ENCODE results near the gene FAM240B. TPM values are rescaled to one million over a fixed set of nuclear protein-coding genes. Genes with fewer than 3 reads are reported as not detected.

The FAM240B gene
- total RNA-seq, 1 donor from 2014 or later = not detected

- peaks cover 0 to 2% (median 0%) of the 10 kb centered on the region in 3 donors for H3K9me3 ChIP-seq (ENCODE audit: control insufficient read depth in 3 of 3, low read length in 3 of 3)
- no peak overlapping the region for H3K9ac ChIP-seq (ENCODE audit: low read depth in 1 of 3, low read length in 3 of 3)
- no peak overlapping the region for H3K27ac ChIP-seq (ENCODE audit: low read depth, low read length)
- peaks cover 0 to 15% (median 3%) of the 10 kb centered on the region in 3 donors for H3K27me3 ChIP-seq (ENCODE audit: control insufficient read depth in 3 of 3, insufficient read depth in 3 of 3, low read length in 3 of 3)
- no peak overlapping the region for H3K4me3 ChIP-seq (ENCODE audit: low read length in 3 of 3)
- H3K4me1 ChIP-seq (ENCODE audit: control insufficient read depth in 3 of 3, insufficient read depth in 3 of 3, low read length in 3 of 3) = no peaks in the 10 kb centered on the region
- no peaks in the 10 kb centered on the region for H3K36me3 ChIP-seq (ENCODE audit: control insufficient read depth in 3 of 3, insufficient read depth in 3 of 3, low read length in 3 of 3)
Observed at GRCh38 chr9:38737246-38737645, 17.3 kb upstream of the FAM240B start.

- H3K9me3 ChIP-seq (ENCODE audit: control insufficient read depth in 3 of 3, low read length in 3 of 3) = peaks cover 0 to 2% (median 0%) of the 10 kb centered on the region in 3 donors
- no peaks in the 10 kb centered on the region for H3K4me1 ChIP-seq (ENCODE audit: control insufficient read depth in 3 of 3, insufficient read depth in 3 of 3, low read length in 3 of 3)
Observed at GRCh38 chr9:38734831-38735230, 14.9 kb upstream of the FAM240B start.

GRCh38 chr9:38733503-38733902, 13.6 kb upstream of the FAM240B start:
- no peak overlapping the region for H3K9ac ChIP-seq (ENCODE audit: low read depth in 1 of 3, low read length in 3 of 3)
- H3K4me3 ChIP-seq (ENCODE audit: low read length in 3 of 3) = no peak overlapping the region
- H3K4me1 ChIP-seq (ENCODE audit: control insufficient read depth in 3 of 3, insufficient read depth in 3 of 3, low read length in 3 of 3) = no peaks in the 10 kb centered on the region
- H3K27ac ChIP-seq (ENCODE audit: low read depth, low read length) = no peak overlapping the region
- peaks cover 0 to 15% (median 0%) of the 10 kb centered on the region in 3 donors for H3K27me3 ChIP-seq (ENCODE audit: control insufficient read depth in 3 of 3, insufficient read depth in 3 of 3, low read length in 3 of 3)
- no peaks in the 10 kb centered on the region for H3K36me3 ChIP-seq (ENCODE audit: control insufficient read depth in 3 of 3, insufficient read depth in 3 of 3, low read length in 3 of 3)
- no peaks in the 10 kb centered on the region for H3K9me3 ChIP-seq (ENCODE audit: control insufficient read depth in 3 of 3, low read length in 3 of 3)

More at GRCh38 chr9:38734831-38735230, 14.9 kb upstream of the FAM240B start:
- Histone ChIP-seq H3K4me3 (ENCODE audit: low read length in 3 of 3) (no peak overlapping the region), H3K27me3 (ENCODE audit: control insufficient read depth in 3 of 3, insufficient read depth in 3 of 3, low read length in 3 of 3) (peaks cover 0 to 15% (median 3%) of the 10 kb centered on the region in 3 donors), H3K9ac (ENCODE audit: low read depth in 1 of 3, low read length in 3 of 3) (no peak overlapping the region), H3K27ac (ENCODE audit: low read depth, low read length) (no peak overlapping the region), H3K36me3 (ENCODE audit: control insufficient read depth in 3 of 3, insufficient read depth in 3 of 3, low read length in 3 of 3) (no peaks in the 10 kb centered on the region)

DNA sequence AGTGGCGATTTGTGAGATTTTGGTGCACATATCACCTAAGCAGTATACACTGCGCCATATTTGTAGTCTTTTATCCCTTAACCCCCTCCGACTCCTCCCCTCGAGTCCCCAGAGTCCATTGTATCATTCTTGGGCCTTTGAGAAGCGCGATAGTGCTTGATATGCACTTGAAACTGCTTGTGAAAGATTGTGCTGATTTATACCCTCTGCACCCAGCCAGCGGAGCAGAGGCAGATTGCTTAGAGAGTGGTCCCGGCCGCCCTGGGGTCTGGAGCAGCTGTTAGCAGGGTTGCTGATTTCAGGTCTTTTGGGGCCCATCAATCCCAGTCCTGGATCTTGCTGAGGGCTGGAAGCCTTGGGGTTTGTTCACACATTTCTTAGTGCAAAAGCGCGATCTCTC, 13.0 kb upstream of the FAM240B start:
- H3K4me1 ChIP-seq (ENCODE audit: control insufficient read depth in 3 of 3, insufficient read depth in 3 of 3, low read length in 3 of 3) = no peaks in the 10 kb centered on the region
- peaks cover 0 to 17% (median 0%) of the 10 kb centered on the region in 3 donors for H3K27me3 ChIP-seq (ENCODE audit: control insufficient read depth in 3 of 3, insufficient read depth in 3 of 3, low read length in 3 of 3)
- H3K27ac ChIP-seq (ENCODE audit: low read depth, low read length) = no peak overlapping the region
- H3K36me3 ChIP-seq (ENCODE audit: control insufficient read depth in 3 of 3, insufficient read depth in 3 of 3, low read length in 3 of 3) = no peaks in the 10 kb centered on the region
- H3K9ac ChIP-seq (ENCODE audit: low read depth in 1 of 3, low read length in 3 of 3) = no peak overlapping the region
- no peak overlapping the region for H3K4me3 ChIP-seq (ENCODE audit: low read length in 3 of 3)
- H3K9me3 ChIP-seq (ENCODE audit: control insufficient read depth in 3 of 3, low read length in 3 of 3) = no peaks in the 10 kb centered on the region

GRCh38 chr9:38727497-38728001, 7.6 kb upstream of the FAM240B start:
- Histone ChIP-seq H3K9me3 (ENCODE audit: control insufficient read depth in 3 of 3, low read length in 3 of 3) (no peaks in the 10 kb centered on the region), H3K4me1 (ENCODE audit: control insufficient read depth in 3 of 3, insufficient read depth in 3 of 3, low read length in 3 of 3) (no peaks in the 10 kb centered on the region), H3K9ac (ENCODE audit: low read depth in 1 of 3, low read length in 3 of 3) (no peak overlapping the region), H3K4me3 (ENCODE audit: low read length in 3 of 3) (no peak overlapping the region), H3K27me3 (ENCODE audit: control insufficient read depth in 3 of 3, insufficient read depth in 3 of 3, low read length in 3 of 3) (peaks cover 0 to 4% (median 0%) of the 10 kb centered on the region in 3 donors), H3K27ac (ENCODE audit: low read depth, low read length) (no peak overlapping the region), H3K36me3 (ENCODE audit: control insufficient read depth in 3 of 3, insufficient read depth in 3 of 3, low read length in 3 of 3) (no peaks in the 10 kb centered on the region)

- no peak overlapping the region for H3K4me3 ChIP-seq (ENCODE audit: low read length in 3 of 3)
- H3K27me3 ChIP-seq (ENCODE audit: control insufficient read depth in 3 of 3, insufficient read depth in 3 of 3, low read length in 3 of 3) = peaks cover 0 to 4% (median 0%) of the 10 kb centered on the region in 3 donors
- no peak overlapping the region for H3K9ac ChIP-seq (ENCODE audit: low read depth in 1 of 3, low read length in 3 of 3)
- H3K27ac ChIP-seq (ENCODE audit: low read depth, low read length) = no peak overlapping the region
- H3K4me1 ChIP-seq (ENCODE audit: control insufficient read depth in 3 of 3, insufficient read depth in 3 of 3, low read length in 3 of 3) = no peaks in the 10 kb centered on the region
- no peaks in the 10 kb centered on the region for H3K36me3 ChIP-seq (ENCODE audit: control insufficient read depth in 3 of 3, insufficient read depth in 3 of 3, low read length in 3 of 3)
- H3K9me3 ChIP-seq (ENCODE audit: control insufficient read depth in 3 of 3, low read length in 3 of 3) = no peaks in the 10 kb centered on the region
Observed at GRCh38 chr9:38724754-38725153, 4.8 kb upstream of the FAM240B start.

- no peaks in the 10 kb centered on the region for H3K9me3 ChIP-seq (ENCODE audit: control insufficient read depth in 3 of 3, low read length in 3 of 3)
- H3K9ac ChIP-seq (ENCODE audit: low read depth in 1 of 3, low read length in 3 of 3) = no peak overlapping the region
- no peak overlapping the region for H3K27ac ChIP-seq (ENCODE audit: low read depth, low read length)
- H3K4me3 ChIP-seq (ENCODE audit: low read length in 3 of 3) = no peak overlapping the region
- H3K4me1 ChIP-seq (ENCODE audit: control insufficient read depth in 3 of 3, insufficient read depth in 3 of 3, low read length in 3 of 3) = no peaks in the 10 kb centered on the region
- no peaks in the 10 kb centered on the region for H3K36me3 ChIP-seq (ENCODE audit: control insufficient read depth in 3 of 3, insufficient read depth in 3 of 3, low read length in 3 of 3)
- H3K27me3 ChIP-seq (ENCODE audit: control insufficient read depth in 3 of 3, insufficient read depth in 3 of 3, low read length in 3 of 3) = no peaks in the 10 kb centered on the region
Observed at GRCh38 chr9:38718148-38718547, 1.8 kb downstream of the FAM240B start.

DNA sequence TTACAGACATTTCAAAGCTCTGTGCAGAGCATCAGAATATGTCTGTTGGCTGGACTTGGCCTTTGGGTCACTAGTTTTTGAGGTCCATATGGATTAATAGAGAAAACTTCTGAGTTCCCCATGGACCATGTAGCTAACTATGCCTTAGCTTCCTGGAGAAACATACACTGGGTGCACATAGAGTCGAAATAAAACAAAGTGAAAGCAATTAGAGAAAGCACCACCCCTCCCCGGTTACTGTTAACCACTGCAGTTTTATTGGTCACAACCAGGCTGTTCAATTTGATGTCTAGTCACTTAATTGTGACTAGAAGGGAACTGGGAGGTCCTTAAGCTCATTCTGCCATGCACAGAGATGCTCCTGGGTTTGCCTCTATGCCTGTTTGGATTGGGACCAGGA, 4.2 kb downstream of the FAM240B start:
- Histone ChIP-seq H3K9me3 (ENCODE audit: control insufficient read depth in 3 of 3, low read length in 3 of 3) (no peaks in the 10 kb centered on the region), H3K27me3 (ENCODE audit: control insufficient read depth in 3 of 3, insufficient read depth in 3 of 3, low read length in 3 of 3) (peaks cover 0 to 5% (median 0%) of the 10 kb centered on the region in 3 donors), H3K36me3 (ENCODE audit: control insufficient read depth in 3 of 3, insufficient read depth in 3 of 3, low read length in 3 of 3) (no peaks in the 10 kb centered on the region), H3K9ac (ENCODE audit: low read depth in 1 of 3, low read length in 3 of 3) (no peak overlapping the region), H3K4me3 (ENCODE audit: low read length in 3 of 3) (no peak overlapping the region), H3K4me1 (ENCODE audit: control insufficient read depth in 3 of 3, insufficient read depth in 3 of 3, low read length in 3 of 3) (no peaks in the 10 kb centered on the region), H3K27ac (ENCODE audit: low read depth, low read length) (no peak overlapping the region)

DNA sequence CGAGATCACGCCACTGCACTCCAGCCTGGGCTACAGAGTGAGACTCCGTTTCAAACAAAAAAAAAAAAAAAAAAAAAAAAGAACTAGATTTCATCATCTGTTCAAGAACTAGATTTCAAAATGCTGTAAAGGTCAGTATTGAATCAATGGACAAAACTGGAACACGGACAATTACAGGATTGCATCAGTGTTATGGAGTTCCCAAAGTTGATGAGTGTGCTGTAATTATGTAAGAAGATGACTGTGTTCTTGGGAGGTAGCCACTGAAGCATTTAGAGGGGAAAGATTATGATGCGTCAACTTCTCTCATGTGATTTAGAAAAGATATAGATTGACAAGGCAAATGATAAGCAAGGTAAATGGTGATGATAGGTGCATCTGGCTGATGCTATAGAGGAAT, 6.5 kb downstream of the FAM240B start:
- Histone ChIP-seq H3K27ac (ENCODE audit: low read depth, low read length) (no peak overlapping the region), H3K4me3 (ENCODE audit: low read length in 3 of 3) (no peak overlapping the region), H3K27me3 (ENCODE audit: control insufficient read depth in 3 of 3, insufficient read depth in 3 of 3, low read length in 3 of 3) (peaks cover 0 to 5% (median 0%) of the 10 kb centered on the region in 3 donors), H3K4me1 (ENCODE audit: control insufficient read depth in 3 of 3, insufficient read depth in 3 of 3, low read length in 3 of 3) (no peaks in the 10 kb centered on the region), H3K9me3 (ENCODE audit: control insufficient read depth in 3 of 3, low read length in 3 of 3) (no peaks in the 10 kb centered on the region), H3K9ac (ENCODE audit: low read depth in 1 of 3, low read length in 3 of 3) (no peak overlapping the region), H3K36me3 (ENCODE audit: control insufficient read depth in 3 of 3, insufficient read depth in 3 of 3, low read length in 3 of 3) (no peaks in the 10 kb centered on the region)

DNA sequence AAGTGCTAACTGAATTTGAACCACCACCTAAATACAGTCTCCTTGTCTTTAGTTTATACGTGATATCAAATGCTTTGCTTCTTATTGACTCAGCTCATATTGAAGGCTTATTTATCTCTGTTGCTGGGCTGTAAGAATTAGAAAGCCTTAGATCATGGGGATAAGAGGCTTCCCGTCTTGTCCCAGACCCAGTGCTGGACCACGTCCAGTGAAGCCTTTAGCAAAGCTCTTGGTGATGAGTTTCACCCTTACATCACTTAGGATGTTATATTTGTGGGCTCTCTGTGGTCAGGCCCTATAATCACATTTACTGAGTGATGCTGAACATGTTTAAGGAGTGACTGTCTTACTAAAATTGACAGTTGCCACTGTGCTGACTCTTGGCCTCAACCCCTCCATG, 11.2 kb downstream of the FAM240B start:
- Histone ChIP-seq H3K36me3 (ENCODE audit: control insufficient read depth in 3 of 3, insufficient read depth in 3 of 3, low read length in 3 of 3) (no peaks in the 10 kb centered on the region), H3K27me3 (ENCODE audit: control insufficient read depth in 3 of 3, insufficient read depth in 3 of 3, low read length in 3 of 3) (peaks cover 0 to 19% (median 0%) of the 10 kb centered on the region in 3 donors), H3K27ac (ENCODE audit: low read depth, low read length) (no peak overlapping the region), H3K9me3 (ENCODE audit: control insufficient read depth in 3 of 3, low read length in 3 of 3) (no peaks in the 10 kb centered on the region), H3K4me3 (ENCODE audit: low read length in 3 of 3) (no peak overlapping the region), H3K9ac (ENCODE audit: low read depth in 1 of 3, low read length in 3 of 3) (no peak overlapping the region), H3K4me1 (ENCODE audit: control insufficient read depth in 3 of 3, insufficient read depth in 3 of 3, low read length in 3 of 3) (no peaks in the 10 kb centered on the region)

Data from skeletal muscle tissue (tissue), 4 donors.